Measurements from ENCODE around the gene TM9SF3. TPM values are rescaled to one million over a fixed set of nuclear protein-coding genes. Genes with fewer than 3 reads are reported as not detected.

TM9SF3 gene
- total and polyA plus RNA-seq, 2 experiments from 2014 or later: 37.3 to 72.5 TPM

DNA sequence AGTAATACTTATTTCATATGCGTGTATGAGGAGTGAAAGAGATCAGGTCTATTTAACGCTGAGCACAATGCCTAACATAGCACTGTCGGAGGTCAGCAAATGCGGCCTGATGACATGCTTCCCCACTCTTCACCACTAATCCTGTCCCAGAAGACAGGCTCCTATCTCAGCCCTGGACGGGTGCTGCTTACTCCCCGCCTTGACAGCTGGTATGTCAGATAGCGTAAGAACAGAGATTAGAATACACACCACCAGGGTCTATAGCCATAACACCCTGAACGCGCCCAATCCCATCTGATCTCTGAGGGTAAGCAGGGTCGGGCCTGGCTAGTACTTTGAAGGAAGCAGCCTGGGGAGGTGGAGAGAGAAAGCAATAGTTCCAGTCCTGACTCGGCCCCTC lies 32.3 kb upstream of the TM9SF3 start:
- H3K9me2 ChIP-seq (ENCODE audit: insufficient read depth): no peaks in the 10 kb centered on the region
- Mint-ChIP-seq H3K4me3 (no peak overlapping the region), H3K36me3 (ENCODE audit: low read depth) (no peaks in the 10 kb centered on the region; the same call in 2 of the 3 replicates), H3K9me3 (no peaks in the 10 kb centered on the region), H3K27me3 (ENCODE audit: insufficient read depth, low read depth, poor library complexity) (peaks cover 4% of the 10 kb centered on the region), H3K27ac (no peak overlapping the region), H3K4me1 (peaks cover 7% of the 10 kb centered on the region; the same call in 2 of the 3 replicates)
- ATAC-seq: peak; percentile 43
- no peaks in the 10 kb centered on the region for H3K36me3 ChIP-seq (ENCODE audit: insufficient read depth)
- no peaks in the 10 kb centered on the region for H3K4me1 ChIP-seq (ENCODE audit: insufficient read depth)
- H3K27me3 ChIP-seq (ENCODE audit: insufficient read depth): no peaks in the 10 kb centered on the region
- H2AFZ ChIP-seq: no peak overlapping the region
- H3F3A ChIP-seq (replicated peaks; ENCODE audit: low read depth): no peaks in the 10 kb centered on the region
- H3K4me3 ChIP-seq: no peak overlapping the region
- no peaks in the 10 kb centered on the region for H3K79me2 ChIP-seq (replicated peaks; ENCODE audit: insufficient read depth)
- no peak for DNase-seq (ENCODE audit: low spot score)
- no peak overlapping the region for H3K27ac ChIP-seq (ENCODE audit: low read depth)
- TF ChIP-seq, protein P1, sequence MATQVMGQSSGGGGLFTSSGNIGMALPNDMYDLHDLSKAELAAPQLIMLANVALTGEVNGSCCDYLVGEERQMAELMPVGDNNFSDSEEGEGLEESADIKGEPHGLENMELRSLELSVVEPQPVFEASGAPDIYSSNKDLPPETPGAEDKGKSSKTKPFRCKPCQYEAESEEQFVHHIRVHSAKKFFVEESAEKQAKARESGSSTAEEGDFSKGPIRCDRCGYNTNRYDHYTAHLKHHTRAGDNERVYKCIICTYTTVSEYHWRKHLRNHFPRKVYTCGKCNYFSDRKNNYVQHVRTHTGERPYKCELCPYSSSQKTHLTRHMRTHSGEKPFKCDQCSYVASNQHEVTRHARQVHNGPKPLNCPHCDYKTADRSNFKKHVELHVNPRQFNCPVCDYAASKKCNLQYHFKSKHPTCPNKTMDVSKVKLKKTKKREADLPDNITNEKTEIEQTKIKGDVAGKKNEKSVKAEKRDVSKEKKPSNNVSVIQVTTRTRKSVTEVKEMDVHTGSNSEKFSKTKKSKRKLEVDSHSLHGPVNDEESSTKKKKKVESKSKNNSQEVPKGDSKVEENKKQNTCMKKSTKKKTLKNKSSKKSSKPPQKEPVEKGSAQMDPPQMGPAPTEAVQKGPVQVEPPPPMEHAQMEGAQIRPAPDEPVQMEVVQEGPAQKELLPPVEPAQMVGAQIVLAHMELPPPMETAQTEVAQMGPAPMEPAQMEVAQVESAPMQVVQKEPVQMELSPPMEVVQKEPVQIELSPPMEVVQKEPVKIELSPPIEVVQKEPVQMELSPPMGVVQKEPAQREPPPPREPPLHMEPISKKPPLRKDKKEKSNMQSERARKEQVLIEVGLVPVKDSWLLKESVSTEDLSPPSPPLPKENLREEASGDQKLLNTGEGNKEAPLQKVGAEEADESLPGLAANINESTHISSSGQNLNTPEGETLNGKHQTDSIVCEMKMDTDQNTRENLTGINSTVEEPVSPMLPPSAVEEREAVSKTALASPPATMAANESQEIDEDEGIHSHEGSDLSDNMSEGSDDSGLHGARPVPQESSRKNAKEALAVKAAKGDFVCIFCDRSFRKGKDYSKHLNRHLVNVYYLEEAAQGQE (IDR thresholded peaks at IDR 0.05; ENCODE audit: unreplicated experiment): no peak
- TF ChIP-seq NANOG (IDR thresholded peaks at IDR 0.05; ENCODE audit: borderline replicate concordance): no peak
- TF ChIP-seq, protein P2, sequence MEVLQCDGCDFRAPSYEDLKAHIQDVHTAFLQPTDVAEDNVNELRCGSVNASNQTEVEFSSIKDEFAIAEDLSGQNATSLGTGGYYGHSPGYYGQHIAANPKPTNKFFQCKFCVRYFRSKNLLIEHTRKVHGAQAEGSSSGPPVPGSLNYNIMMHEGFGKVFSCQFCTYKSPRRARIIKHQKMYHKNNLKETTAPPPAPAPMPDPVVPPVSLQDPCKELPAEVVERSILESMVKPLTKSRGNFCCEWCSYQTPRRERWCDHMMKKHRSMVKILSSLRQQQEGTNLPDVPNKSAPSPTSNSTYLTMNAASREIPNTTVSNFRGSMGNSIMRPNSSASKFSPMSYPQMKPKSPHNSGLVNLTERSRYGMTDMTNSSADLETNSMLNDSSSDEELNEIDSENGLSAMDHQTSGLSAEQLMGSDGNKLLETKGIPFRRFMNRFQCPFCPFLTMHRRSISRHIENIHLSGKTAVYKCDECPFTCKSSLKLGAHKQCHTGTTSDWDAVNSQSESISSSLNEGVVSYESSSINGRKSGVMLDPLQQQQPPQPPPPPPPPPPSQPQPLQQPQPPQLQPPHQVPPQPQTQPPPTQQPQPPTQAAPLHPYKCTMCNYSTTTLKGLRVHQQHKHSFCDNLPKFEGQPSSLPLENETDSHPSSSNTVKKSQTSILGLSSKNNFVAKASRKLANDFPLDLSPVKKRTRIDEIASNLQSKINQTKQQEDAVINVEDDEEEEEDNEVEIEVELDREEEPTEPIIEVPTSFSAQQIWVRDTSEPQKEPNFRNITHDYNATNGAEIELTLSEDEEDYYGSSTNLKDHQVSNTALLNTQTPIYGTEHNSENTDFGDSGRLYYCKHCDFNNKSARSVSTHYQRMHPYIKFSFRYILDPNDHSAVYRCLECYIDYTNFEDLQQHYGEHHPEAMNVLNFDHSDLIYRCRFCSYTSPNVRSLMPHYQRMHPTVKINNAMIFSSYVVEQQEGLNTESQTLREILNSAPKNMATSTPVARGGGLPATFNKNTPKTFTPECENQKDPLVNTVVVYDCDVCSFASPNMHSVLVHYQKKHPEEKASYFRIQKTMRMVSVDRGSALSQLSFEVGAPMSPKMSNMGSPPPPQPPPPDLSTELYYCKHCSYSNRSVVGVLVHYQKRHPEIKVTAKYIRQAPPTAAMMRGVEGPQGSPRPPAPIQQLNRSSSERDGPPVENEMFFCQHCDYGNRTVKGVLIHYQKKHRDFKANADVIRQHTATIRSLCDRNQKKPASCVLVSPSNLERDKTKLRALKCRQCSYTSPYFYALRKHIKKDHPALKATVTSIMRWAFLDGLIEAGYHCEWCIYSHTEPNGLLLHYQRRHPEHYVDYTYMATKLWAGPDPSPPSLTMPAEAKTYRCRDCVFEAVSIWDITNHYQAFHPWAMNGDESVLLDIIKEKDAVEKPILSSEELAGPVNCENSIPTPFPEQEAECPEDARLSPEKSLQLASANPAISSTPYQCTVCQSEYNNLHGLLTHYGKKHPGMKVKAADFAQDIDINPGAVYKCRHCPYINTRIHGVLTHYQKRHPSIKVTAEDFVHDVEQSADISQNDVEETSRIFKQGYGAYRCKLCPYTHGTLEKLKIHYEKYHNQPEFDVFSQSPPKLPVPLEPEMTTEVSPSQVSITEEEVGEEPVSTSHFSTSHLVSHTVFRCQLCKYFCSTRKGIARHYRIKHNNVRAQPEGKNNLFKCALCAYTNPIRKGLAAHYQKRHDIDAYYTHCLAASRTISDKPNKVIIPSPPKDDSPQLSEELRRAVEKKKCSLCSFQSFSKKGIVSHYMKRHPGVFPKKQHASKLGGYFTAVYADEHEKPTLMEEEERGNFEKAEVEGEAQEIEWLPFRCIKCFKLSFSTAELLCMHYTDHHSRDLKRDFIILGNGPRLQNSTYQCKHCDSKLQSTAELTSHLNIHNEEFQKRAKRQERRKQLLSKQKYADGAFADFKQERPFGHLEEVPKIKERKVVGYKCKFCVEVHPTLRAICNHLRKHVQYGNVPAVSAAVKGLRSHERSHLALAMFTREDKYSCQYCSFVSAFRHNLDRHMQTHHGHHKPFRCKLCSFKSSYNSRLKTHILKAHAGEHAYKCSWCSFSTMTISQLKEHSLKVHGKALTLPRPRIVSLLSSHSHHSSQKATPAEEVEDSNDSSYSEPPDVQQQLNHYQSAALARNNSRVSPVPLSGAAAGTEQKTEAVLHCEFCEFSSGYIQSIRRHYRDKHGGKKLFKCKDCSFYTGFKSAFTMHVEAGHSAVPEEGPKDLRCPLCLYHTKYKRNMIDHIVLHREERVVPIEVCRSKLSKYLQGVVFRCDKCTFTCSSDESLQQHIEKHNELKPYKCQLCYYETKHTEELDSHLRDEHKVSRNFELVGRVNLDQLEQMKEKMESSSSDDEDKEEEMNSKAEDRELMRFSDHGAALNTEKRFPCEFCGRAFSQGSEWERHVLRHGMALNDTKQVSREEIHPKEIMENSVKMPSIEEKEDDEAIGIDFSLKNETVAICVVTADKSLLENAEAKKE (CRISPR knock-in tag; IDR thresholded peaks at IDR 0.05): no peak
- no peak for TF ChIP-seq ZNF114 (CRISPR knock-in tag; IDR thresholded peaks at IDR 0.05)
- no peak for TF ChIP-seq CREB1 (CRISPR knock-in tag; IDR thresholded peaks at IDR 0.05; ENCODE audit: low read depth)
- TF ChIP-seq ZNF331 (CRISPR knock-in tag; IDR thresholded peaks at IDR 0.05; ENCODE audit: low read depth): no peak
- no peak for TF ChIP-seq POLR2AphosphoS5 (IDR thresholded peaks at IDR 0.05; ENCODE audit: low read depth)
- no peak for TF ChIP-seq EZH2phosphoT487 (IDR thresholded peaks at IDR 0.05; ENCODE audit: unreplicated experiment)
- H3K4me2 ChIP-seq: no peak overlapping the region
- no peaks in the 10 kb centered on the region; the same call in 1 of the 2 replicates for H4K20me1 ChIP-seq (replicated peaks; ENCODE audit: insufficient read depth)

All from GM23338 (cell line).